PC-3 (cell line): ENCODE results near the gene NTN1. TPM values are rescaled to one million over a fixed set of nuclear protein-coding genes. Genes with fewer than 3 reads are reported as not detected.

Experiments used
- ATAC-seq: fragments of 200-7000 bp; cut with Tn5 transposase; 2 replicates; pipeline ENCODE4 v1.9.1; 2020; ENCODE audit warnings: mild to moderate bottlenecking, moderate library complexity
- BruUV-seq: library from RNA; stranded (reverse); fragments of 400-500 nt; replicated peaks from 2 replicates; lab custom pipeline; 2021; lab: Mats Ljungman, UMichigan
- CTCF ChIA-PET: fragments of 300-600 bp; sonication (Branson Sonifier 250); formaldehyde crosslinking; loops from one replicate; lab custom pipeline; 2022; ENCODE audit warnings: antibody characterized with exemption; lab: Charles Lee
- POLR2A ChIA-PET: fragments of 300-600 bp; sonication (Branson Sonifier 250); formaldehyde crosslinking; loops from one replicate; lab custom pipeline; 2022; ENCODE audit warnings: antibody characterized with exemption; ENCODE audit not compliant: unreplicated experiment; lab: Charles Lee
- DNase-seq: peaks from one replicate; pipeline ENCODE4 v3.0.0-alpha.2; 2015
- H2AFZ ChIP-seq: fragments of 300-600 bp; sonication (generic); 2 replicates; pipeline ENCODE4 v1.6.0; 2016; ENCODE audit warnings: antibody characterized with exemption, low read length
- H3F3A ChIP-seq: fragments of 300-600 bp; sonication (generic); one replicate; pipeline ENCODE4 v1.6.0; 2017; ENCODE audit warnings: antibody characterized with exemption, low read length, control low read depth, mild to moderate bottlenecking; ENCODE audit not compliant: unreplicated experiment
- H3K27ac ChIP-seq: fragments of 300-600 bp; sonication (generic); 2 replicates; pipeline ENCODE4 v1.5.1; 2016; ENCODE audit warnings: mild to moderate bottlenecking, low read length
- H3K27me3 ChIP-seq: fragments of 300-600 bp; sonication (generic); 2 replicates; pipeline ENCODE4 v1.6.1; 2016; ENCODE audit warnings: low read length, mixed read lengths
- H3K36me3 ChIP-seq: fragments of 300-600 bp; sonication (generic); 2 replicates; pipeline ENCODE4 v1.6.1; 2016; ENCODE audit warnings: low read depth, mixed run types, low read length, mixed read lengths
- H3K4me1 ChIP-seq: fragments of 300-600 bp; sonication (generic); 2 replicates; pipeline ENCODE4 v1.5.1; 2016; ENCODE audit warnings: low read length; ENCODE audit not compliant: insufficient read depth
- H3K4me2 ChIP-seq: fragments of 300-600 bp; sonication (generic); 2 replicates; pipeline ENCODE4 v1.6.0; 2016; ENCODE audit warnings: low read length
- H3K4me3 ChIP-seq: fragments of 300-600 bp; sonication (generic); 2 replicates; pipeline ENCODE4 v1.5.1; 2016; ENCODE audit warnings: mild to moderate bottlenecking, low read length, mixed read lengths
- H3K79me2 ChIP-seq: fragments of 300-600 bp; sonication (generic); 2 replicates; pipeline ENCODE4 v1.6.1; 2017; ENCODE audit warnings: low read length, mixed read lengths
- H3K9ac ChIP-seq: fragments of 300-600 bp; sonication (generic); 2 replicates; pipeline ENCODE4 v1.6.0; 2016; ENCODE audit warnings: mild to moderate bottlenecking, low read length
- H3K9me2 ChIP-seq: fragments of 300-600 bp; sonication (generic); replicated peaks from 2 replicates; pipeline ENCODE4 v1.6.1; 2016; ENCODE audit warnings: mixed run types, low read length, mixed read lengths
- H3K9me3 ChIP-seq: fragments of 300-600 bp; sonication (generic); 2 replicates; pipeline ENCODE4 v1.6.1; 2016; ENCODE audit warnings: low read length, mixed read lengths
- H4K20me1 ChIP-seq: fragments of 300-600 bp; sonication (generic); 2 replicates; pipeline ENCODE4 v1.6.1; 2016; ENCODE audit warnings: low read length, mixed read lengths
- EZH2 ChIP-seq: fragments of 300-600 bp; sonication (generic); IDR thresholded peaks from one replicate; pipeline ENCODE4 v1.6.1; 2017; ENCODE audit warnings: antibody characterized with exemption, mild to moderate bottlenecking, low read length; ENCODE audit not compliant: unreplicated experiment
- EZH2phosphoT487 ChIP-seq: fragments of 300-600 bp; sonication (generic); IDR thresholded peaks from 2 replicates; pipeline ENCODE4 v1.6.1; 2018; ENCODE audit warnings: mild to moderate bottlenecking, antibody characterized with exemption, low read length, borderline replicate concordance
- intact Hi-C: fragments of 100-400 bp; cut with micrococcal nuclease; formaldehyde crosslinking; loops from 2 replicates; pipeline ENCODE4 v1.9.0; 2023
- total RNA-seq: library from RNA; depleted of rRNA; stranded (reverse); fragments of >200 nt; gene quantifications from 2 replicates; pipeline ENCODE4 v1.2.3, GENCODE V29; 2014
- TF ChIP-seq, protein P1 (sequence below): fragments of 300-600 bp; sonication (generic); conservative IDR thresholded peaks from 2 replicates; pipeline ENCODE4 v1.5.1; 2017; ENCODE audit warnings: antibody characterized with exemption, low read depth, mild to moderate bottlenecking, low read length

NTN1 gene
- total RNA-seq, 1 experiment from 2014 or later = 0.22 TPM

DNA sequence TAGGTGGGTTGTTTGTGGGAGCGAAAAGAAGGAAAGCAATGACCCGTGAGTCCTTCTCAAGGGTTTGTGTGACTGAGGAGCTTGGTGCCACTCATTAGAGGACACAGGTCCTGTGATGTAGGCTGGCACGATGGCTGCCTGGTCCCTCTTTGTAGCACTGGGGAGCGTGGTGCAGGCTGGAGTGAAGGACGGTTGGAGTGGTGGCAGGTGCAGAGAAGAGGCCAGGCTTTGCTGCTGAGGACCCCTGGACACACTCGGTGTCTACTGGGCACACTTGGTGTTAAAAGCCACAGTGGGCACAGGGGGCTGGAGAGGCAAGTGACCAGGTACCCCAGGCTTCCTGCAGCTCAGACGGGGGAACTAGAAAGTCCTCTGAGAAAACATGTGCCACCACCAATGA lies 106.0 kb downstream of the NTN1 start:
- Histone ChIP-seq H3K9me3 (no peaks in the 10 kb centered on the region), H3F3A (no peaks in the 10 kb centered on the region), H3K9me2 (no peaks in the 10 kb centered on the region), H2AFZ (no peak overlapping the region), H3K27ac (no peak overlapping the region), H3K9ac (no peak overlapping the region), H3K27me3 (peaks cover 15% of the 10 kb centered on the region), H3K4me1 (no peaks in the 10 kb centered on the region), H4K20me1 (no peaks in the 10 kb centered on the region), H3K36me3 (no peaks in the 10 kb centered on the region), H3K4me2 (no peak overlapping the region), H3K4me3 (no peak overlapping the region), H3K79me2 (no peaks in the 10 kb centered on the region)
- BruUV-seq = no TSS peak
- intact Hi-C loops = no loop called here
- DNase-seq = no peak
- CTCF ChIA-PET = no interaction called here
- TF ChIP-seq EZH2phosphoT487 (no peak), EZH2 (no peak)
- TF ChIP-seq, protein P1, sequence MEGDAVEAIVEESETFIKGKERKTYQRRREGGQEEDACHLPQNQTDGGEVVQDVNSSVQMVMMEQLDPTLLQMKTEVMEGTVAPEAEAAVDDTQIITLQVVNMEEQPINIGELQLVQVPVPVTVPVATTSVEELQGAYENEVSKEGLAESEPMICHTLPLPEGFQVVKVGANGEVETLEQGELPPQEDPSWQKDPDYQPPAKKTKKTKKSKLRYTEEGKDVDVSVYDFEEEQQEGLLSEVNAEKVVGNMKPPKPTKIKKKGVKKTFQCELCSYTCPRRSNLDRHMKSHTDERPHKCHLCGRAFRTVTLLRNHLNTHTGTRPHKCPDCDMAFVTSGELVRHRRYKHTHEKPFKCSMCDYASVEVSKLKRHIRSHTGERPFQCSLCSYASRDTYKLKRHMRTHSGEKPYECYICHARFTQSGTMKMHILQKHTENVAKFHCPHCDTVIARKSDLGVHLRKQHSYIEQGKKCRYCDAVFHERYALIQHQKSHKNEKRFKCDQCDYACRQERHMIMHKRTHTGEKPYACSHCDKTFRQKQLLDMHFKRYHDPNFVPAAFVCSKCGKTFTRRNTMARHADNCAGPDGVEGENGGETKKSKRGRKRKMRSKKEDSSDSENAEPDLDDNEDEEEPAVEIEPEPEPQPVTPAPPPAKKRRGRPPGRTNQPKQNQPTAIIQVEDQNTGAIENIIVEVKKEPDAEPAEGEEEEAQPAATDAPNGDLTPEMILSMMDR = no peak
- ATAC-seq = no peak
- POLR2A ChIA-PET = no interaction called here

DNA sequence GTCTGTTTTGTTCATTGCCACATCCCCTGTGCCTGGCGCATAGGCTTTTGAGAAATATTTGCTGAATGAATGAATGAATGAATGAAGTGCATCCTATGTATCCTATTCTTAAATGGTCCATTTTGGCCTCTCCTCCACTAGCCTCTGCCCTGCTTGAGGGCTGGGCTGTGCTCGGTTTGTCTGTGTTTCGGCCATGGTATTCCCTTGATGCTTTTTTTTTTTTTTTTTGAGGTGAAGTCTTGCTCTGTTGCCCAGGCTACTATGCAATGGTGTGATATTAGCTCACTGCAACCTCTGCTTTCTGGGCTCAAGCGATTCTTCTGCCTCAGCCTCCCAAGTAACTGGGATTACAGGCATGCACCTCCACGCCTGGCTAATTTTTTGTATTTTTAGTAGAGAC lies 110.1 kb downstream of the NTN1 start:
- Histone ChIP-seq H2AFZ (no peak overlapping the region), H3K4me2 (no peak overlapping the region), H3K27ac (no peak overlapping the region), H4K20me1 (no peaks in the 10 kb centered on the region), H3K9ac (no peak overlapping the region), H3K4me1 (no peaks in the 10 kb centered on the region), H3K9me2 (no peaks in the 10 kb centered on the region), H3K9me3 (no peaks in the 10 kb centered on the region), H3F3A (no peaks in the 10 kb centered on the region), H3K36me3 (no peaks in the 10 kb centered on the region), H3K4me3 (no peak overlapping the region), H3K79me2 (no peaks in the 10 kb centered on the region), H3K27me3 (no peaks in the 10 kb centered on the region; the same call in 1 of the 2 replicates)
- no peak for ATAC-seq
- no TSS peak for BruUV-seq
- TF ChIP-seq, protein P1 = no peak
- TF ChIP-seq EZH2 (no peak), EZH2phosphoT487 (no peak)
- CTCF ChIA-PET = no interaction called here
- POLR2A ChIA-PET = no interaction called here
- intact Hi-C loops = no loop called here
- no peak for DNase-seq

DNA sequence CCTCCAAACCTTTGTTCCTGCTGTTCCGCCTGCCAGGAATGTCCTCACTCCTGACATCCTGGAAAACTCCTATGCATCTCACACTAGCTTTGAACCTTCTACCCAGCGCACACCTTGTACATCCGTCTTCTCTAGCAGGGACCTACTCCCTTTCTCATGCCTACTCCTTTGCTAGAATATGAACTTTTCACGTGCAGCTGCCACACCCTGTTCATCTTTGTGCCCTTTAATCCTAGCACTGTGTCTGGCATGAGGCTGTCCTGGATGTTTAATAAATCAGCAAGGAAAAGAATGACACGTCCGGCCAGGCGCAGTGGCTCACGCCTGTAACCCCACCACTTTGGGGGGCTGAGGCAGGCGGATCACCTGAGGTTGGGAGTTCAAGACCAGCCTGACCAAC lies 111.0 kb downstream of the NTN1 start:
- CTCF ChIA-PET = no interaction called here
- BruUV-seq = no TSS peak
- Histone ChIP-seq H2AFZ (no peak overlapping the region), H3K4me1 (no peaks in the 10 kb centered on the region), H3K79me2 (no peaks in the 10 kb centered on the region), H3K9me3 (no peaks in the 10 kb centered on the region), H3K9me2 (no peaks in the 10 kb centered on the region), H3K4me2 (no peak overlapping the region), H3K9ac (no peak overlapping the region), H4K20me1 (no peaks in the 10 kb centered on the region), H3K27me3 (no peaks in the 10 kb centered on the region; the same call in 1 of the 2 replicates), H3K27ac (no peak overlapping the region), H3K4me3 (no peak overlapping the region), H3F3A (no peaks in the 10 kb centered on the region), H3K36me3 (no peaks in the 10 kb centered on the region)
- intact Hi-C loops = no loop called here
- ATAC-seq (no peak), DNase-seq (no peak)
- POLR2A ChIA-PET = no interaction called here
- TF ChIP-seq, protein P1 = no peak
- TF ChIP-seq EZH2 (no peak), EZH2phosphoT487 (no peak)
